Stimulated activated CD4-positive, alpha-beta T cell treated with anti-CD3 and anti-CD28 coated beads, Interleukin-1b, Interleukin-23, amount 100 ng/mL, for 48 hours (primary cell): ENCODE data around the gene ITGB8.

Experiments
- DNase-seq: peaks from one replicate; pipeline ENCODE4 v3.0.0-alpha.2; 2020

Gene ITGB8

DNA sequence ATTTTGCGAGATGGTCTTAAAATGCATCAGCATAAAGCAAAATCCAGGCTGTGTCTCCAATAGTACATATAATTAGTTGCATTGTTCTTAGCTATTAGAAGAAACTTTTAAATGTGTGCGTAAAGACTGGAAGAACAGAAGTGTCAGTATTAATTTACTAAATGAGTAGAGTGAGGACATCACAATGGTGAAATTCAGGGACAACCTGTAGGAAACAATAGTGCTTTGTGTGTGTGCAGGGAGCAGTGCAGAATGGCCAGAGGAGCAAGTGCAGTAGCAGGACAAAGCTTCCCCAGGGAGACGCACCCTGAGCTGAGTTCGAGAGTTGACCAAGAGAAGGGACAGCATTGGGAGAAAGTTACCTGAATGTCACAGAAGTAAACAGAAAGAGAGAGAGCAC lies 13.7 kb downstream of the ITGB8 start:
- DNase-seq: no peak

GRCh38 chr7:20346577-20346976 lies 15.9 kb downstream of the ITGB8 start:
- no peak for DNase-seq

DNA sequence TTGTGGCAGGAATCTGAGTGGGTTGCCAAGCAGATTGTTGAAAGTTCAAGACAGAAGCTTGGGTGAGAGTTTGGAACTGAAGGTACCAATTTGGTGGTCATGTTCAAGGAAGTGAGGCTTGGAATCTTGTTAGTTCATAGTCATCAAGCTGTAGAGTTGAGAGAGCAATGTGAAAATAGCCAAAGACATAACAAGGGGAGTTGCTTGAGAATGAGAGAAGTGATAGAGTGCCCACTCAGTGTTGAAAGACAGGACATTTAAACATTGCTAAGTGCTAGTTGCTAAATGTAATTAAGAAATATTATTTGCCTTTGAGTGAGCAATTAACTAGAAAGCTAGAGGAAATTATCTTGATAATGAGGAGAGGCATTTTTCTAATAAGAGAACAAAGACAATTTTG lies 17.0 kb downstream of the ITGB8 start:
- no peak for DNase-seq

- no peak for DNase-seq
Observed at GRCh38 chr7:20348125-20348807, 17.6 kb downstream of the ITGB8 start.

- DNase-seq: no peak
Observed at GRCh38 chr7:20350518-20350951, 19.8 kb downstream of the ITGB8 start.

DNA sequence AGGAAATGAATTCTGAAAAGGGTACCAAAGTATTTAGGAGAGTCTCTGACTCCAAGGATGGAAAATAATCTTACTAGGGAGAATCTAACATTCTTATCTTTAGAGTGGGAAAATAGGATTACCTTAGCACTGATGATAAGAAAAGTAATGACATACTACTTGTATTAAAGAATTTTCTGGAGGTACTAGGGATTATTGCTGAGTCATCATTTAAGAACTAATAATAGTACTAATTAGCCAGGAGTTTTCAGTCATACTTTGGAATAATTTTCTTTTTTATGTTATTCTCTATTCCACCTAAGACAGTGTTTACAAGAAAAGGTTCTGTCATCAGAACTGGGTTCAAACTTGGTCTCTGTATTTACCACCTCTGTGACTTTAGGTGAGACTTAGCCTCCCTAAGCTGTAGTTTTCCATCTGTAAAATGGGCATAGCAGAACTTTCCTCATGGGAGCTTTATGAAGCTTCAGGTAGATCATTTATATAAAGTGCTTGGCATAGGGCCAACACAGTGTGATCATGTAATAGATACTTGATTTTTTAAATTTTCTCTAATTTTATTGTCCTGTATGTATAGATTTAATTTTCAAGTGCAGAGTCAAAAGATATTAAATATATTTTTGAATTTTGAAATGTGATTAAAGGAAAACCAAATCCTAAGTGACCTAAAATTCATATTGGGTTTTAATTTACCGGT lies 20.4 kb downstream of the ITGB8 start:
- no peak for DNase-seq

DNA sequence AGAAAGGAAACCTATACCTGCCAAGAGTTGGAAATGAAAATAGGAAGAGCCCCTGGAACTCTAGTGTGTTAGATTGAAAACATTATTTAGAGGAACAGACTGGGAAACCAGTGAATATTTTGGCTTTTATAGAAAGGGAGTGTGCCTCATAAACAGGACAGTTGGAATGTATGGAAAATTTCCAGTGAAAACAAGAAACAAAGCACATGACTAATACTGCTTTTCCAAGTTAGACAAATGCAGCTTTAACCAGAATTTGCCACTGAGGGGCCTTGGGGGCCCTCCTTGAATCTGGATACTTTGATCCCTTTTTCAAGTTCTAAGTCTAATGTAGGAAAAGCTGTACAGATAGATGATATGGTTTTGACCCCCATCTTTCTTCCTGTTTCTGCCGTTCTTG lies 21.2 kb downstream of the ITGB8 start:
- DNase-seq: no peak

DNA sequence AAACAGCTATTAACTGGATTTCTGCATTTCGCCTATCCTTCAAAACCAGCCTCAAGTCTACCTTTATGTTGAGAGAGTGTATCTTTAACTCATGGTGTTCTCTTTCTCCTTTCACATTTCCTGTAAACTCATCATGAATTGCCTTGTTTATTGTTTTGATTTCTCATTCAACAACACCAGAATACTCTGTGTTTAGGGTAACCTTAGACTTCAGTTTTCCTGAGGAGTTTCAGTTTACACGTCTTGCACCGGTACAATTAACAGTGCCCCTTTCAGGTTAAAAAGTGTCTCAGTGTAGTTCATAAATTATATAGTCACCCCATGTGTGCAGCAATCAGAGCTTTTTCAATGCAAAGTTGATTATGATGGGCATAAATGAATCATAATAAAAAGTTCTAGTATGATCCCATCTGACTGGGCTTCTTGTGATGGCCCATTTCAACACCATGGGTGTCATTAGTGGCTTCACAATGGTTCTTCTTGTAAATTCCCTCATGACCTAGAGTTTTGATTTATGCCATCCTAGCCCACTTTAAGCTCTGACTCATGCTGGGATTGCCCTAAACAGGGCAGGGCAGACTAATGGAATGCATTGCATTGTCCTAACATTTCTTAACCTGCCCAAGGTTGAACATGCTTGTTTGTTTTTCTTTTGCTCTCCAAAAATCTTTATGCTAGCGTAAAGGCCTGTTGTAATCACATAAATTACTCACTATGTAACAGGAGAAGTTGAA lies 22.0 kb downstream of the ITGB8 start:
- DNase-seq: no peak

- DNase-seq: no peak
Observed at GRCh38 chr7:20354610-20355528, 24.2 kb downstream of the ITGB8 start.

- no peak for DNase-seq
Observed at GRCh38 chr7:20358106-20358505, 27.4 kb downstream of the ITGB8 start.

DNA sequence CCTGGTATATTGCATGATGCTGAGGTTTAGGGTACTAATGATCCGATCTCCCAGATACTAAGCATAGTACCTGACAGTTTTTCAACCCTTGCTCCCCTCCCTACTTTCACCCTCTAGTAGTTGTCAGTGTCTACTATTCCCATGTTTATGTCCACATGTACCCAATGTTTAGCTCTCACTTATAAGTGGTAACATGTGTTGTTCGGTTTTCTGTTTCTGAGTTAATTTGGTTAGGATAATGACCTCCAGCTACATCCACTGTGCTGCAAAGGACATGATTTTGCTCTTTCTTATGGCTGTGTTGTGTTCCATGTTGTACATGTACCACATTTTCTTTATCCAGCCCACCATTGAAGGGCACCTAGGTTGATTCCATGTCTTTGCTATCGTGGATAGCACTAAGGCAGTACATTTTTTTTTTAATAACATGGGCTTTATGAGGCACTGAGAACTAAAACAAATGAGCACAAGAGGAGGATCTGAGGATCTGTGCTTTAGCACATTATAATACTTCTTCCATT lies 28.1 kb downstream of the ITGB8 start:
- no peak for DNase-seq

DNA sequence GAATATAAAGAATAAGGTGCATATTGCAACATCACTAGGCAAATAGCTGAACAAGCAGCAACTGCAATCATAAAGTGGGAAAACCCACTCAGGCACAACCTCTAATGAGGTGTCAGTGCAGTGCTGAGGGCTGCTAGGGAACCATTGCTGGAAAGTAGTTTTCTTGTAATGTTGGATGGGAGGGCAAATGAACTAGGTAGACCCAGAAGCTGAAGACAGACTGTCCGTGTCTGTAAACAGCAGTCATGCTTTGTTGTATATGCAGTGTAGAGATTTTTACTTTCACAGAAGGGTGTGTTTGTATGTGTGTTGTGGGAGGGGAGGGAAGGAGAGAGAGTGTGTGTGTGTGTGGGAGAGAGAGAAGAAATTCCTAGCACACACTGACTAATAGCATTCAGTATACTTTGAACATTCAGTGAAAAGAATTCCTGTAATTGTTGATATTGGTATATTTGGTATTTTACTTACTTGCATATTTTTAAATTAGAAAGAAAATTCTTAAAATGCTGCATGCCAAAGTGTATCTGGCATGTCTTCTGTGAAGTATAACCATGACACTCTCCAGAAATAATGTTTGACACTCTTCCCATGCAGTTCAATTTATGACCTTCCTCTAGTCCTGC lies 28.8 kb downstream of the ITGB8 start:
- DNase-seq: no peak

- DNase-seq: no peak
Observed at GRCh38 chr7:20362574-20363253, 32.0 kb downstream of the ITGB8 start.

- DNase-seq: no peak
Observed at GRCh38 chr7:20364571-20365196, 34.0 kb downstream of the ITGB8 start.

DNA sequence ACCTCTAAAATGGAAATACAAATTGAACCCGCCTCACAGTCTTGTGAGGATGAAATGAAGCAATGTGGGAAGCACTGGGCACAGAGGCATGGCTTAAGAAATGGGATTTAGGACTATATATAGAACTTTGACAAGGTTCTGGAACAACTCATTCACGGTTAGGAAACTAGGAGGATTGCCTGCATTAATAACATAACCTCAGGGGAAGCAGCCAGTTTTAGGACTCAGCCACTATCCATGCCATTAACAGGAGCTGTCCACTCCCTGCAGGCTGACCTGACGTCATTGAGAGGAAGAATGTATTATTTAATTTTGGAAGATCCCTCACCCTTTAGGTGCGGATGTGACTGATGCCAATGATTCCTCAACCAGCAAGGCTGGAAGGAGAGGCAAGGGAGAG lies 34.8 kb downstream of the ITGB8 start:
- no peak for DNase-seq

- DNase-seq: no peak
Observed at GRCh38 chr7:20374399-20374798, 43.7 kb downstream of the ITGB8 start.

- no peak for DNase-seq
Observed at GRCh38 chr7:20376796-20377195, 46.1 kb downstream of the ITGB8 start.

GRCh38 chr7:20381406-20382034 lies 50.8 kb downstream of the ITGB8 start:
- no peak for DNase-seq

DNA sequence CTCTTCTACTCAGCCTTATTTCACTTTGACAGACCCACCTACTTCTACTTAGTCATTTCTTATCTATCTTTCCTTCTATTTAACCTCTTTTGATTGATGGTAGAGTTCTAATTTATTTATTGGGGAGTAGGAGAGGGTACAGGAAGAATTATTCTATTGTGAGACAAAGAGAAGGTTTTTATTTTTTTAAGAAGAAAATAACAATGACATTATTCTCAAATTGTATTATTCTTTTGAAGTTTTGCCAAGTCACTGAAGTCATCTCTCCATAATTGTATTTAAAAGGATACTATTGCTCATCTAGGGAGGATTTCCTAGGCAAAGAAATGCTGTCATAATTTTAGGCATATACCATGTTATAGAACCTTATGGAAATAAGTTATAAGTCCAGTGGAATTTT lies 52.7 kb downstream of the ITGB8 start:
- no peak for DNase-seq

- no peak for DNase-seq
Observed at GRCh38 chr7:20385126-20385525, 54.4 kb downstream of the ITGB8 start.

DNA sequence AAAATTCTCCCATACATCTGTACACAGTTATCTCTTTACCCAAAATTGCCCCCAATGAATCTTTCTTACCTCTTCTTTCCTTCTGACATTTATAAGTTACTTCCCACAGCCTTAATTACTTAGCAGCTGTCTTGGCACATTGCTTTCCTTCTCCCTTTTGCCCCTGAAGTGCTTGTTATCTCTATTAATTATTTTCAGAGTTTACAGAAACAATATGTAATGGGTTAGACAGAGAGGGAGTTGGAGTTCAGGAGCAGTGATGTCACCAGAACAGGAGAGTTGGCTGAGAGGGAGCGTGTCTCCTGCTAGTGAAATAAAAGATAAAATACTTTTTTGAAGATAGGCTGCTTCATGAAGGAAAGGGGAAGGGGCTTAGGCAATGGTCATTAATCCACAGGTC lies 57.4 kb downstream of the ITGB8 start:
- no peak for DNase-seq
